Gastroesophageal sphincter (tissue), 3 donors: ENCODE results near the gene KDM6A.

Source experiments
- EP300 ChIP-seq: sonication (generic); formaldehyde crosslinking; IDR thresholded peaks from one replicate; pipeline ENCODE4 v1.6.1; 2017; ENCODE audit warnings: antibody characterized with exemption, mild to moderate bottlenecking
- POLR2A ChIP-seq, 2 donors: fragments of 450-650 bp; IDR thresholded peaks; one replicate each; pipeline ENCODE4 v1.6.1; 2017; ENCODE audit warnings: antibody characterized with exemption in 2 of 2, mild to moderate bottlenecking in 2 of 2, moderate library complexity in 1 of 2
- POLR2AphosphoS5 ChIP-seq: sonication (generic); formaldehyde crosslinking; IDR thresholded peaks from one replicate; pipeline ENCODE4 v1.6.1; 2017; ENCODE audit warnings: antibody characterized with exemption
- TF ChIP-seq, protein P1 (sequence below), 4 experiments: fragments of 200-600 bp in 2 of 4; fragments of 450-650 bp in 2 of 4; sonication (generic) in 1 of 4; IDR thresholded peaks; one replicate each; pipeline ENCODE4 v1.5.1; 2017 to 2019; ENCODE audit warnings: antibody characterized with exemption in 4 of 4, mild to moderate bottlenecking in 2 of 4, moderate library complexity in 2 of 4

DNA sequence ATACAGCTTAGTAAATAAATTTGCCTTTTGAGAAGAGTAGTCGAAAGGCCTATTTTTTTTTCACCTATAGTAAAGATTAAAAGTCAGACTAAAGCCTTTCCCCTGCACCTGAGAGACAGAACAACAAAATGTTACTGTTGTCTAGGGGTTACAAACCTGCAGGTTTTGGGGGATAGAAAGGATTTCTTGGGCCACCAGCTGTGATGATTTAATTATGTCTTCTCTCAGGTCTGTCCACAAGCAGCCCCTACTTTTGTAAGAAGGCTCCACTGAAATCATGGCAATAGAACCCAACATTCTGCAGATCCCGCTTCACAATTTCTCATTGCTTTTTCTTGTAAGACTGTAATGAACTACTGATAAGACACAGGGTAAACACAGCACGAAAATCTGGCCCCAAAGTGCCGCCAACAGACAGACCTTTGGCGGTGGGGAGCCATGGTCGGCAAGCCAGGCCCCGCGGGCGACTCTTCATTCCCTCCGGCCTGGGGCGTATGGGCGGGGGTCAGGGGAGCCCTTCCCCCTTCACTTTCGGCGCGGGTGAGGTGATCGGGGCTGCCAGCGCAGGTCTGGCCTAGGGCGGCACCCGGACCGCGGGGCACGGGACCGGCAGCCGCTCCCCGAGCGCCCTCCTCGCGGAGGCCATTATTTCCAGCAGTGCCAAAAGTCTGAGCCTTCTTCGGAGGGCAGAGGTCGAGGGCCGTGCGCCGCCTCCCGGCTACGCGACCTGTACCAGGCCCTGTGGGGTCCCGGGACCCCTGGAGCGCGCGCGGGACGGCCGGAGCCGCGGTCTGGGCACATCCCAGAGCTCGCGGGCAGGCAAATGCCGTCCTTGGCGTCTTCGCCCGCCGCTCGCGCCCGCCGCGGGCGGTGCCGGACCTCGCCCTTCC is 812 bp upstream of the KDM6A start:
- TF ChIP-seq, protein P1, sequence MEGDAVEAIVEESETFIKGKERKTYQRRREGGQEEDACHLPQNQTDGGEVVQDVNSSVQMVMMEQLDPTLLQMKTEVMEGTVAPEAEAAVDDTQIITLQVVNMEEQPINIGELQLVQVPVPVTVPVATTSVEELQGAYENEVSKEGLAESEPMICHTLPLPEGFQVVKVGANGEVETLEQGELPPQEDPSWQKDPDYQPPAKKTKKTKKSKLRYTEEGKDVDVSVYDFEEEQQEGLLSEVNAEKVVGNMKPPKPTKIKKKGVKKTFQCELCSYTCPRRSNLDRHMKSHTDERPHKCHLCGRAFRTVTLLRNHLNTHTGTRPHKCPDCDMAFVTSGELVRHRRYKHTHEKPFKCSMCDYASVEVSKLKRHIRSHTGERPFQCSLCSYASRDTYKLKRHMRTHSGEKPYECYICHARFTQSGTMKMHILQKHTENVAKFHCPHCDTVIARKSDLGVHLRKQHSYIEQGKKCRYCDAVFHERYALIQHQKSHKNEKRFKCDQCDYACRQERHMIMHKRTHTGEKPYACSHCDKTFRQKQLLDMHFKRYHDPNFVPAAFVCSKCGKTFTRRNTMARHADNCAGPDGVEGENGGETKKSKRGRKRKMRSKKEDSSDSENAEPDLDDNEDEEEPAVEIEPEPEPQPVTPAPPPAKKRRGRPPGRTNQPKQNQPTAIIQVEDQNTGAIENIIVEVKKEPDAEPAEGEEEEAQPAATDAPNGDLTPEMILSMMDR (IDR thresholded peaks at IDR 0.05) = peak in 1 of 4 experiments; percentile 27
- no peak for TF ChIP-seq EP300
- no peak for TF ChIP-seq POLR2A (IDR thresholded peaks at IDR 0.05)
- TF ChIP-seq POLR2AphosphoS5 = no peak
